Transverse colon (tissue), 4 donors: ENCODE results near the gene SYNJ1. TPM values are rescaled to one million over a fixed set of nuclear protein-coding genes. Genes with fewer than 3 reads are reported as not detected.

Experiments
- DNase-seq: peaks from one replicate; pipeline ENCODE4 v3.0.0-alpha.2; 2019
- H3K27ac ChIP-seq, 4 donors: fragments of 200-600 bp; sonication (generic); 2 replicates each; pipeline ENCODE4 v1.5.1; 2016 to 2018; ENCODE audit warnings: inconsistent platforms in 4 of 4
- H3K27me3 ChIP-seq: fragments of 200-600 bp; sonication (generic); 2 replicates; pipeline ENCODE4 v1.5.1; 2017; ENCODE audit warnings: inconsistent platforms
- H3K36me3 ChIP-seq, 4 donors: fragments of 200-600 bp; sonication (generic); 2 replicates each; pipeline ENCODE4 v1.5.1; 2017 to 2019; ENCODE audit warnings: inconsistent platforms in 4 of 4
- H3K4me1 ChIP-seq, 4 donors: fragments of 200-600 bp; sonication (generic); 2 replicates each; pipeline ENCODE4 v1.5.1; 2017 to 2020; ENCODE audit warnings: inconsistent platforms in 4 of 4
- H3K4me3 ChIP-seq, 4 donors: fragments of 200-600 bp; sonication (generic); 1 replicate in 1 of 4; 2 replicates in 3 of 4; pipeline versions ENCODE4 v1.5.1 to v1.6.1; 2017 to 2019; ENCODE audit warnings: inconsistent platforms in 4 of 4
- H3K9me3 ChIP-seq, 2 donors: fragments of 200-600 bp; sonication (generic); 2 replicates each; pipeline ENCODE4 v1.5.1; 2017 to 2019; ENCODE audit warnings: inconsistent platforms in 2 of 2
- EP300 ChIP-seq: sonication (generic); formaldehyde crosslinking; IDR thresholded peaks from one replicate; pipeline ENCODE4 v1.6.1; 2017; ENCODE audit warnings: antibody characterized with exemption, low read depth
- POLR2A ChIP-seq: fragments of 450-650 bp; IDR thresholded peaks from one replicate; pipeline ENCODE4 v1.6.1; 2016; ENCODE audit warnings: antibody characterized with exemption, mild to moderate bottlenecking, moderate library complexity
- POLR2AphosphoS5 ChIP-seq, 3 donors: sonication (generic); formaldehyde crosslinking; IDR thresholded peaks; one replicate each; pipeline ENCODE4 v1.6.1; 2016; ENCODE audit warnings: antibody characterized with exemption in 3 of 3
- WGBS, 2 donors: methylation state at CpG; one replicate each; pipeline ENCODE4 v1.1.5; 2018; ENCODE audit warnings: low coverage in 1 of 2; 5-methylcytosine and 5-hydroxymethylcytosine counted together
- in situ Hi-C, 4 donors: fragments of 200-750 bp; cut with MboI; loops; one replicate each; pipeline versions ENCODE4 v1.15.0 to v1.15.1; 2017; ENCODE audit warnings: low sequenced_read_pairs in 3 of 4, low pct_ligation_motif_present in 1 of 4, low pct_unique_long_range_greater_than_20kb in 1 of 4
- intact Hi-C: fragments of 100-400 bp; cut with DNase I; formaldehyde crosslinking; loops from one replicate; pipeline ENCODE4 v1.15.1; 2023; ENCODE audit warnings: low total_unique reads
- total RNA-seq, 4 donors: library from RNA; depleted of rRNA; stranded (reverse); fragments of >200 nt; gene quantifications; one replicate each; pipeline ENCODE4 v1.1.0, GENCODE V29; 2016
- TF ChIP-seq, protein P1 (sequence below), 5 experiments: fragments of 200-600 bp in 3 of 5; fragments of 450-650 bp in 2 of 5; sonication (generic) in 3 of 5; IDR thresholded peaks; 1 replicate in 2 of 5; 2 replicates in 3 of 5; pipeline ENCODE4 v1.5.1; 2016 to 2017; ENCODE audit warnings: antibody characterized with exemption in 5 of 5, inconsistent platforms in 3 of 5, mild to moderate bottlenecking in 2 of 5, moderate library complexity in 1 of 5

The SYNJ1 gene
- total RNA-seq, 4 donors from 2014 or later = 9.8 to 18.0 (median 15.9) TPM

DNA sequence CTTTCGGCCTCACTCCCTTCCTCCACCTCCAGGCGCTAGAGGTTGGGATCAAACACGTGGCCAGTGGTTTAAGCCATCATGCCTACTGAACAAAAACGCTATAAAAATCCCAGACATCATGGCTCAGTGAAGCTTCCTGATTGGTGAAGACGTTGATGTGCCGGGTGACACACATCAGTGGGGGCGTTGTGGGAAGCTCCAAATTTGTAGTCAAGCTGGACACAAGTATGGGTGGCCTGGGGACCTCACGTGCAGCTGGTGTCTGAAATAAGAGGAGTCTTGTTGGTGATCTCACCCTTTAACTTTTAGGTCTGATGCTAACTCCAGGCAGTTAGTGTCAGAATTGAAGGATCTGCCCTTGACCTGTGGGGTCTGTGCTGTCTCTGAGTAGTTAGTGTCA is 122.3 kb downstream of the SYNJ1 start:
- TF ChIP-seq EP300 (no peak), POLR2AphosphoS5 (IDR thresholded peaks at IDR 0.05) (no peak), POLR2A (no peak)
- TF ChIP-seq, protein P1, sequence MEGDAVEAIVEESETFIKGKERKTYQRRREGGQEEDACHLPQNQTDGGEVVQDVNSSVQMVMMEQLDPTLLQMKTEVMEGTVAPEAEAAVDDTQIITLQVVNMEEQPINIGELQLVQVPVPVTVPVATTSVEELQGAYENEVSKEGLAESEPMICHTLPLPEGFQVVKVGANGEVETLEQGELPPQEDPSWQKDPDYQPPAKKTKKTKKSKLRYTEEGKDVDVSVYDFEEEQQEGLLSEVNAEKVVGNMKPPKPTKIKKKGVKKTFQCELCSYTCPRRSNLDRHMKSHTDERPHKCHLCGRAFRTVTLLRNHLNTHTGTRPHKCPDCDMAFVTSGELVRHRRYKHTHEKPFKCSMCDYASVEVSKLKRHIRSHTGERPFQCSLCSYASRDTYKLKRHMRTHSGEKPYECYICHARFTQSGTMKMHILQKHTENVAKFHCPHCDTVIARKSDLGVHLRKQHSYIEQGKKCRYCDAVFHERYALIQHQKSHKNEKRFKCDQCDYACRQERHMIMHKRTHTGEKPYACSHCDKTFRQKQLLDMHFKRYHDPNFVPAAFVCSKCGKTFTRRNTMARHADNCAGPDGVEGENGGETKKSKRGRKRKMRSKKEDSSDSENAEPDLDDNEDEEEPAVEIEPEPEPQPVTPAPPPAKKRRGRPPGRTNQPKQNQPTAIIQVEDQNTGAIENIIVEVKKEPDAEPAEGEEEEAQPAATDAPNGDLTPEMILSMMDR (IDR thresholded peaks at IDR 0.05) = no peak
- Histone ChIP-seq H3K36me3 (peaks cover 0 to 57% (median 18%) of the 10 kb centered on the region in 4 donors), H3K27ac (no peak overlapping the region), H3K4me3 (no peak overlapping the region), H3K27me3 (no peaks in the 10 kb centered on the region), H3K4me1 (peaks cover 0 to 4% (median under 1%) of the 10 kb centered on the region in 4 donors), H3K9me3 (no peaks in the 10 kb centered on the region)
- intact Hi-C loops (no loop called here), in situ Hi-C loops (loop anchor here in 2 of 4 donors (10.0 kb wide), 1 partner anchor 201 kb away; no protein-coding TSS in a partner anchor)
- DNase-seq = no peak
- WGBS, 2 donors = 89% methylated on average over 8 of the region's 8 CpGs; no CpG with 5 or more reads in 1 of the 2 donors

DNA sequence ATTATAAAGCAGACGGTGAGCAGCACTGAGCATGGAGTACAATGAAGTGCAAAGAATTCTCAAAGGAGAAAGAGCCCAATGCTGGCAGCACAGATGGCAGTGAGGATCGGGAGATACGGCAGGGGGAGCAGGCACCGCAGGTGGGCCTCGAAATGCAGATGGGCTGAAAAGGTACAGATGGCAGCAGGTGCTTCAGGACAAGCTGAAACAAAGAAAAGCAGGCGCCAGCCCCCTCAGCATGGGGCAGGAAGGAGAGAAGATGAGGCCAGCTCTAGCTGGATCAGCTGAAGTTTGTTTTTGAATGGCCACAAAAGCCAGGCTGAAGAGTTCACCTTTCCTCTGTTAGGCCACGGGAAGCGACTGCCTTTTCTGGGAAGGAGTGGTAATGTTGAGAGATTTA is 123.3 kb downstream of the SYNJ1 start:
- no peak for DNase-seq
- Histone ChIP-seq H3K9me3 (no peaks in the 10 kb centered on the region), H3K4me3 (no peak overlapping the region), H3K27ac (no peak overlapping the region), H3K27me3 (no peaks in the 10 kb centered on the region), H3K4me1 (no peaks in the 10 kb centered on the region), H3K36me3 (peaks cover 0 to 57% (median 18%) of the 10 kb centered on the region in 4 donors)
- intact Hi-C loops = no loop called here
- in situ Hi-C loops = loop anchor here in 2 of 4 donors (10.0 kb wide), 1 partner anchor 200 kb away; no protein-coding TSS in a partner anchor
- TF ChIP-seq POLR2A (no peak), EP300 (no peak), POLR2AphosphoS5 (IDR thresholded peaks at IDR 0.05) (no peak)
- TF ChIP-seq, protein P1 (IDR thresholded peaks at IDR 0.05) = no peak
- 78 to 89% methylated on average over 8 of the region's 8 CpGs for WGBS, 2 donors

DNA sequence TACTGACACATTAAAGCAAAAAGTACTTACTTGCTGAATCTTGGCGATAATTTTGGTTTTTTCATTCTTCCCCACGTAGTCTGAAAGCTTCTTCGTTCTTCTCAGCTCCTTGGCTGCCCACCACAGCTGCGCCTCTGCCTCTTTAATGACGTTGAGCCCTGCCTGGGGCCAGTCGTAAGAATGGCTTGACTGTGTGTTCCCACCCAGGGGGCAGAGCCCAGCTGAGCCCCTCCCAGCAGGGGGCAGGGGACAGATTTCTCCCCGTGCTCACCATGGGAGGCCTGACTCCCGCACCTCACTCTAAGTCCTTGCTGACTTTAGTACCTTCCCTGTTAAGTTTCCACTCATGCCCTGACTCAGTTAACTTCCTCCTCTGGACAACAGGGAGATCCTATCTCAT is 124.7 kb downstream of the SYNJ1 start:
- H3K36me3 ChIP-seq = peaks cover 0 to 57% (median 18%) of the 10 kb centered on the region in 4 donors
- no peak for DNase-seq
- no peak overlapping the region for H3K27ac ChIP-seq
- intact Hi-C loops = no loop called here
- H3K4me1 ChIP-seq = no peaks in the 10 kb centered on the region
- no peaks in the 10 kb centered on the region for H3K9me3 ChIP-seq
- in situ Hi-C loops = loop anchor here in 2 of 4 donors (10.0 kb wide), 1 partner anchor 198 kb away; no protein-coding TSS in a partner anchor
- TF ChIP-seq, protein P1 (IDR thresholded peaks at IDR 0.05) = no peak
- no peak for TF ChIP-seq POLR2AphosphoS5 (IDR thresholded peaks at IDR 0.05)
- no peak for TF ChIP-seq POLR2A
- TF ChIP-seq EP300 = no peak
- no peaks in the 10 kb centered on the region for H3K27me3 ChIP-seq
- WGBS, 2 donors = 85 to 88% methylated on average over 8 of the region's 8 CpGs
- no peak overlapping the region for H3K4me3 ChIP-seq

DNA sequence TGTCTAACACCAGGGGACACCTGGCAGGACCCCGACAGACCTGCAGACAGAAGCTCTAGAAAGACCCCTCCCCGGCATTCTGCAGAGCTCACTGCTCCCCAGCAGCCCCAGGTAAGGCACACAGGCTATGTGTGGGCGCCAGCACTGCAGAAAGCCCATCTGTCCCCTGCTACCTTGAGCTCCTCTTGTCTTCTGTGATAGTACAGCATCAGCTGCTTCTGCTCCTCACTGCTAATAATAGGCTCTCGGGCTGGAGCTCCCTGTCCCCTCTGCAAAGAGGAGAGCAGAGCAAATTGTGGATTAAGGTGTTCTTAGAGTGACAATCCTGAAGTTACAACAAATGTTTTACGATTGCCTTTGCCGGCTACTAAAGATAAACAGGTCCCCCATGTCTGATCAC is 125.7 kb downstream of the SYNJ1 start:
- Histone ChIP-seq H3K36me3 (peaks cover 0 to 50% (median 18%) of the 10 kb centered on the region in 4 donors), H3K27ac (no peak overlapping the region), H3K4me3 (no peak overlapping the region), H3K4me1 (no peaks in the 10 kb centered on the region), H3K9me3 (no peaks in the 10 kb centered on the region), H3K27me3 (no peaks in the 10 kb centered on the region)
- in situ Hi-C loops = loop anchor here in 2 of 4 donors (10.0 kb wide), 1 partner anchor 197 kb away; no protein-coding TSS in a partner anchor
- intact Hi-C loops = no loop called here
- WGBS, 2 donors = 85% methylated on average over 6 of the region's 6 CpGs; no CpG with 5 or more reads in 1 of the 2 donors
- TF ChIP-seq, protein P1 (IDR thresholded peaks at IDR 0.05) = no peak
- no peak for TF ChIP-seq EP300
- no peak for DNase-seq
